ENCODE results near the gene EID1.
"Not testable (repeated sequence)": the region's sequence is repeated elsewhere in the genome, so short reads cannot be mapped to it uniquely, and the experiment has no call there.

The EID1 gene

GRCh38 chr15:48877630-48878595 lies at the start of gene EID1:
Gene EID1, plus strand, starts transcription at chr15:48878134. Its CDS starts 43 bp downstream, at chr15:48878177.
- H3K9me3 ChIP-seq (ENCODE audit: control insufficient read depth, insufficient read depth, low read length), result no peaks in the 10 kb centered on the region
- no peaks in the 10 kb centered on the region for H3K27me3 ChIP-seq (ENCODE audit: control insufficient read depth, insufficient read depth, low read length)
- no peaks in the 10 kb centered on the region for H3K36me3 ChIP-seq (ENCODE audit: control insufficient read depth, insufficient read depth, low read length)
- peak within 1 kb of the TSS; percentile 98 for H3K4me3 ChIP-seq (ENCODE audit: low read depth, low read length)
- H3K4me1 ChIP-seq (ENCODE audit: control insufficient read depth, insufficient read depth, low read length), result peaks cover 7% of the 10 kb centered on the region
- peak within 1 kb of the TSS; percentile 84 for H3K9ac ChIP-seq (ENCODE audit: low read depth, low read length)

- Histone ChIP-seq H3K9ac (ENCODE audit: low read depth, low read length) (no peak overlapping the region), H3K9me3 (ENCODE audit: control insufficient read depth, insufficient read depth, low read length) (no peaks in the 10 kb centered on the region), H3K4me1 (ENCODE audit: control insufficient read depth, insufficient read depth, low read length) (no peaks in the 10 kb centered on the region), H3K27me3 (ENCODE audit: control insufficient read depth, insufficient read depth, low read length) (no peaks in the 10 kb centered on the region), H3K4me3 (ENCODE audit: low read depth, low read length) (no peak overlapping the region), H3K36me3 (ENCODE audit: control insufficient read depth, insufficient read depth, low read length) (no peaks in the 10 kb centered on the region)
Observed at GRCh38 chr15:48828471-48828870, 49.5 kb upstream of the EID1 start.

GRCh38 chr15:48828906-48829305 lies 49.0 kb upstream of the EID1 start:
- Histone ChIP-seq H3K9ac (ENCODE audit: low read depth, low read length) (no peak overlapping the region), H3K27me3 (ENCODE audit: control insufficient read depth, insufficient read depth, low read length) (no peaks in the 10 kb centered on the region), H3K9me3 (ENCODE audit: control insufficient read depth, insufficient read depth, low read length) (no peaks in the 10 kb centered on the region), H3K36me3 (ENCODE audit: control insufficient read depth, insufficient read depth, low read length) (no peaks in the 10 kb centered on the region), H3K4me3 (ENCODE audit: low read depth, low read length) (no peak overlapping the region), H3K4me1 (ENCODE audit: control insufficient read depth, insufficient read depth, low read length) (no peaks in the 10 kb centered on the region)

GRCh38 chr15:48832648-48833047 lies 45.3 kb upstream of the EID1 start:
- H3K4me3 ChIP-seq (ENCODE audit: low read depth, low read length), result no peak overlapping the region
- H3K9ac ChIP-seq (ENCODE audit: low read depth, low read length), result no peak overlapping the region
- no peaks in the 10 kb centered on the region for H3K27me3 ChIP-seq (ENCODE audit: control insufficient read depth, insufficient read depth, low read length)
- no peaks in the 10 kb centered on the region for H3K4me1 ChIP-seq (ENCODE audit: control insufficient read depth, insufficient read depth, low read length)
- H3K9me3 ChIP-seq (ENCODE audit: control insufficient read depth, insufficient read depth, low read length), result no peaks in the 10 kb centered on the region
- no peaks in the 10 kb centered on the region for H3K36me3 ChIP-seq (ENCODE audit: control insufficient read depth, insufficient read depth, low read length)

GRCh38 chr15:48833526-48834239 lies 44.3 kb upstream of the EID1 start:
- Histone ChIP-seq H3K4me1 (ENCODE audit: control insufficient read depth, insufficient read depth, low read length) (no peaks in the 10 kb centered on the region), H3K9ac (ENCODE audit: low read depth, low read length) (no peak overlapping the region), H3K4me3 (ENCODE audit: low read depth, low read length) (no peak overlapping the region), H3K36me3 (ENCODE audit: control insufficient read depth, insufficient read depth, low read length) (no peaks in the 10 kb centered on the region), H3K27me3 (ENCODE audit: control insufficient read depth, insufficient read depth, low read length) (no peaks in the 10 kb centered on the region), H3K9me3 (ENCODE audit: control insufficient read depth, insufficient read depth, low read length) (no peaks in the 10 kb centered on the region)

- no peak overlapping the region for H3K9ac ChIP-seq (ENCODE audit: low read depth, low read length)
- no peak overlapping the region for H3K4me3 ChIP-seq (ENCODE audit: low read depth, low read length)
- H3K27me3 ChIP-seq (ENCODE audit: control insufficient read depth, insufficient read depth, low read length), result no peaks in the 10 kb centered on the region
- no peaks in the 10 kb centered on the region for H3K4me1 ChIP-seq (ENCODE audit: control insufficient read depth, insufficient read depth, low read length)
- H3K36me3 ChIP-seq (ENCODE audit: control insufficient read depth, insufficient read depth, low read length), result no peaks in the 10 kb centered on the region
- H3K9me3 ChIP-seq (ENCODE audit: control insufficient read depth, insufficient read depth, low read length), result no peaks in the 10 kb centered on the region
Observed at GRCh38 chr15:48834756-48835155, 43.2 kb upstream of the EID1 start.

- H3K36me3 ChIP-seq (ENCODE audit: control insufficient read depth, insufficient read depth, low read length), result no peaks in the 10 kb centered on the region
- no peak overlapping the region for H3K4me3 ChIP-seq (ENCODE audit: low read depth, low read length)
- H3K4me1 ChIP-seq (ENCODE audit: control insufficient read depth, insufficient read depth, low read length), result no peaks in the 10 kb centered on the region
- no peaks in the 10 kb centered on the region for H3K27me3 ChIP-seq (ENCODE audit: control insufficient read depth, insufficient read depth, low read length)
- H3K9ac ChIP-seq (ENCODE audit: low read depth, low read length), result no peak overlapping the region
- H3K9me3 ChIP-seq (ENCODE audit: control insufficient read depth, insufficient read depth, low read length), result no peaks in the 10 kb centered on the region
Observed at GRCh38 chr15:48842501-48842900, 35.4 kb upstream of the EID1 start.

- no peaks in the 10 kb centered on the region for H3K9me3 ChIP-seq (ENCODE audit: control insufficient read depth, insufficient read depth, low read length)
- no peaks in the 10 kb centered on the region for H3K27me3 ChIP-seq (ENCODE audit: control insufficient read depth, insufficient read depth, low read length)
- no peaks in the 10 kb centered on the region for H3K4me1 ChIP-seq (ENCODE audit: control insufficient read depth, insufficient read depth, low read length)
- no peak overlapping the region for H3K4me3 ChIP-seq (ENCODE audit: low read depth, low read length)
- H3K9ac ChIP-seq (ENCODE audit: low read depth, low read length), result no peak overlapping the region
- no peaks in the 10 kb centered on the region for H3K36me3 ChIP-seq (ENCODE audit: control insufficient read depth, insufficient read depth, low read length)
Observed at GRCh38 chr15:48845123-48845522, 32.8 kb upstream of the EID1 start.

GRCh38 chr15:48850648-48851047 lies 27.3 kb upstream of the EID1 start:
- Histone ChIP-seq H3K4me3 (ENCODE audit: low read depth, low read length) (no peak overlapping the region), H3K9me3 (ENCODE audit: control insufficient read depth, insufficient read depth, low read length) (no peaks in the 10 kb centered on the region), H3K36me3 (ENCODE audit: control insufficient read depth, insufficient read depth, low read length) (no peaks in the 10 kb centered on the region), H3K4me1 (ENCODE audit: control insufficient read depth, insufficient read depth, low read length) (peaks cover 4% of the 10 kb centered on the region), H3K9ac (ENCODE audit: low read depth, low read length) (no peak overlapping the region), H3K27me3 (ENCODE audit: control insufficient read depth, insufficient read depth, low read length) (no peaks in the 10 kb centered on the region)

- Histone ChIP-seq H3K27me3 (ENCODE audit: control insufficient read depth, insufficient read depth, low read length) (no peaks in the 10 kb centered on the region), H3K4me1 (ENCODE audit: control insufficient read depth, insufficient read depth, low read length) (peaks cover 10% of the 10 kb centered on the region), H3K9me3 (ENCODE audit: control insufficient read depth, insufficient read depth, low read length) (no peaks in the 10 kb centered on the region), H3K4me3 (ENCODE audit: low read depth, low read length) (no peak overlapping the region), H3K36me3 (ENCODE audit: control insufficient read depth, insufficient read depth, low read length) (no peaks in the 10 kb centered on the region), H3K9ac (ENCODE audit: low read depth, low read length) (no peak overlapping the region)
Observed at GRCh38 chr15:48851956-48852355, 26.0 kb upstream of the EID1 start.

- not testable (repeated sequence) for H3K4me1 ChIP-seq (ENCODE audit: control insufficient read depth, insufficient read depth, low read length); H3K9ac ChIP-seq (ENCODE audit: low read depth, low read length); H3K36me3 ChIP-seq (ENCODE audit: control insufficient read depth, insufficient read depth, low read length); H3K9me3 ChIP-seq (ENCODE audit: control insufficient read depth, insufficient read depth, low read length); H3K27me3 ChIP-seq (ENCODE audit: control insufficient read depth, insufficient read depth, low read length); H3K4me3 ChIP-seq (ENCODE audit: low read depth, low read length)
Observed at GRCh38 chr15:48854434-48854833, 23.5 kb upstream of the EID1 start.
